ENCODE results near the gene SPATA18. TPM values are rescaled to one million over a fixed set of nuclear protein-coding genes. Genes with fewer than 3 reads are reported as not detected.

The SPATA18 gene
- total and polyA plus RNA-seq, 12 donors = 0.16 to 2.0 (median 1.3) TPM

GRCh38 chr4:52105276-52105675 is 54.2 kb downstream of the SPATA18 start:
- intact Hi-C loops (cut with DNase I) = loop anchor here in 1 of 10 donors (10.0 kb wide), 1 partner anchor 880 kb away; no protein-coding TSS in a partner anchor
- no peak for ATAC-seq
- no peaks in the 10 kb centered on the region for H3K27me3 ChIP-seq
- peaks cover 0 to 5% (median 0%) of the 10 kb centered on the region in 9 donors for H3K4me1 ChIP-seq
- TF ChIP-seq CTCF (IDR thresholded peaks at IDR 0.05) = no peak
- no peak for DNase-seq
- no peak overlapping the region for H3K27ac ChIP-seq
- H3K4me3 ChIP-seq = no peak overlapping the region
- 96 to 97% methylated on average over 5 of the region's 5 CpGs for WGBS, 2 donors
- no peaks in the 10 kb centered on the region for H3K36me3 ChIP-seq
- H3K9me3 ChIP-seq = peaks cover 0 to 4% (median 0%) of the 10 kb centered on the region in 11 donors

GRCh38 chr4:52106191-52106590 is 55.1 kb downstream of the SPATA18 start:
- DNase-seq = no peak
- H3K4me3 ChIP-seq = no peak overlapping the region
- H3K4me1 ChIP-seq = peaks cover 0 to 4% (median 0%) of the 10 kb centered on the region in 9 donors
- no peak for ATAC-seq
- no peak overlapping the region for H3K27ac ChIP-seq
- H3K9me3 ChIP-seq = peaks cover 0 to 4% (median 0%) of the 10 kb centered on the region in 11 donors
- WGBS, 2 donors = 42 to 58% methylated on average over 1 of the region's 1 CpG
- H3K27me3 ChIP-seq = no peaks in the 10 kb centered on the region
- TF ChIP-seq CTCF (IDR thresholded peaks at IDR 0.05) = no peak
- H3K36me3 ChIP-seq = no peaks in the 10 kb centered on the region
- intact Hi-C loops (cut with DNase I) = loop anchor here in 1 of 10 donors (10.0 kb wide), 1 partner anchor 879 kb away; no protein-coding TSS in a partner anchor

GRCh38 chr4:52106660-52107059 is 55.6 kb downstream of the SPATA18 start:
- ATAC-seq (peak in 1 of 8 donors; percentile 4), DNase-seq (no peak)
- Histone ChIP-seq H3K9me3 (peaks cover 0 to 4% (median 0%) of the 10 kb centered on the region in 11 donors), H3K36me3 (no peaks in the 10 kb centered on the region), H3K4me1 (peaks cover 0 to 4% (median 0%) of the 10 kb centered on the region in 9 donors), H3K27me3 (no peaks in the 10 kb centered on the region), H3K27ac (no peak overlapping the region), H3K4me3 (no peak overlapping the region)
- TF ChIP-seq CTCF (IDR thresholded peaks at IDR 0.05) = no peak
- intact Hi-C loops (cut with DNase I) = loop anchor here in 1 of 10 donors (10.0 kb wide), 1 partner anchor 878 kb away; no protein-coding TSS in a partner anchor
- 63 to 66% methylated on average over 5 of the region's 5 CpGs for WGBS, 2 donors

- H3K9me3 ChIP-seq = peaks cover 0 to 4% (median 0%) of the 10 kb centered on the region in 11 donors
- intact Hi-C loops (cut with DNase I) = loop anchor here in 1 of 10 donors (10.0 kb wide), 1 partner anchor 877 kb away; no protein-coding TSS in a partner anchor
Measured at GRCh38 chr4:52107336-52107735, 56.2 kb downstream of the SPATA18 start.

More at GRCh38 chr4:52107336-52107735, 56.2 kb downstream of the SPATA18 start:
- Histone ChIP-seq H3K27ac (no peak overlapping the region), H3K36me3 (no peaks in the 10 kb centered on the region), H3K4me3 (no peak overlapping the region), H3K27me3 (no peaks in the 10 kb centered on the region), H3K4me1 (peaks cover 0 to 4% (median 0%) of the 10 kb centered on the region in 9 donors)
- TF ChIP-seq CTCF (IDR thresholded peaks at IDR 0.05) = no peak
- ATAC-seq = no peak
- DNase-seq = no peak
- 87 to 88% methylated on average over 3 of the region's 3 CpGs for WGBS, 2 donors

Measured in heart right ventricle (tissue), 16 donors.